IPS-15b (cell line): ENCODE results near the gene NXPE1.
"Not testable (repeated sequence)": the region's sequence is repeated elsewhere in the genome, so short reads cannot be mapped to it uniquely, and the experiment has no call there.

Experiments
- H3K27me3 ChIP-seq: one replicate; pipeline ENCODE4 v1.6.1; 2013; ENCODE audit warnings: low read length; ENCODE audit not compliant: control insufficient read depth, insufficient read depth
- H3K36me3 ChIP-seq: one replicate; pipeline ENCODE4 v1.6.1; 2013; ENCODE audit warnings: low read length; ENCODE audit not compliant: control insufficient read depth, insufficient read depth
- H3K4me1 ChIP-seq: one replicate; pipeline ENCODE4 v1.6.1; 2013; ENCODE audit warnings: mild to moderate bottlenecking, low read length; ENCODE audit not compliant: control insufficient read depth, insufficient read depth
- H3K4me3 ChIP-seq: one replicate; pipeline ENCODE4 v1.5.1; 2013; ENCODE audit warnings: low read depth, low read length
- H3K9ac ChIP-seq: one replicate; pipeline ENCODE4 v1.6.1; 2013; ENCODE audit warnings: low read depth, mild to moderate bottlenecking, low read length
- H3K9me3 ChIP-seq: one replicate; pipeline ENCODE4 v1.6.1; 2013; ENCODE audit warnings: mild to moderate bottlenecking, low read length; ENCODE audit not compliant: control insufficient read depth, insufficient read depth

NXPE1 gene

GRCh38 chr11:114559425-114560310, at the start of gene NXPE1:
NXPE1 (minus strand) TSS chr11:114559881; CDS start chr11:114551201, 8,680 bp downstream.
- no peaks in the 10 kb centered on the region for H3K36me3 ChIP-seq

DNA sequence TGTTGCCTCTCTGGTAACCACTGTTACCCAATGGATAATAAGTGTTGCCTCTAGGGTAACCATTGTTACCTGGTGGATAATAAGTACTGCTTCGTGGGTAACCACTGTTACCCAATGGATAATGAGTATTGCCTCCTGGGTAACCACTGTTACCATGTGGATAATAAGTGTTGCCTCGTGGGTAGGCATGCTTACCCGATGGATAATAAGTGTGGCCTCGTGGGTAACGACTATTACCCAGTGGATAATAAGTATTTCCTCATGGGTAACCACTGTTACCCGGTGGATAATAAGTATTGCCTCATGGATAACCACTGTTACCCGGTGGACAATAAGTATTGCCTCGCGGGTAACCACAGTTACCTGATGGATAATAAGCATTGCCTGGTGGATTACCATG, 49.7 kb upstream of the NXPE1 start:
- H3K36me3 ChIP-seq, result no peaks in the 10 kb centered on the region
- H3K27me3 ChIP-seq, result no peaks in the 10 kb centered on the region
- H3K9ac ChIP-seq, result no peak overlapping the region
- H3K9me3 ChIP-seq, result peaks cover 7% of the 10 kb centered on the region
- no peak overlapping the region for H3K4me3 ChIP-seq
- no peaks in the 10 kb centered on the region for H3K4me1 ChIP-seq

More at GRCh38 chr11:114559425-114560310, at the start of gene NXPE1:
- H3K4me1 ChIP-seq, result peaks cover 3% of the 10 kb centered on the region
- no peaks in the 10 kb centered on the region for H3K27me3 ChIP-seq
- no peaks in the 10 kb centered on the region for H3K9me3 ChIP-seq
- H3K9ac ChIP-seq, result no peak within 1 kb of the TSS
- no peak within 1 kb of the TSS for H3K4me3 ChIP-seq

DNA sequence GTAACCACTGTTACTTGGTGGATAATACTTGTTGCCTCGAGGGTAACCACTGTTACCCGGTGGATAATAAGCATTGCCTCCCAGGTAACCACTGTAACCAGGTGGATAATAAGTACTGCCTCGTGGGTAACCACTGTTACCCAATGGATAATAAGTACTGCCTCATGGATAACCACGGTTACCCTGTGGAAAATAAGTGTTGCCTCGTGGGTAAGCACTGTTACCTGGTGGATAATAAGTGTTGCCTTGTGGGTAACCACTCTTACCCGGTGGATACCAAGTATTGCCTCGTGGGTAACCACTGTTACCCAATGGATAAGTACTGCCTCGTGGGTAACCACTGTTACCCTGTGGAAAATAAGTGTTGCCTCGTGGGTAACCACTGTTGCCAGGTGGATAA, 48.9 kb upstream of the NXPE1 start:
- H3K4me1 ChIP-seq, H3K4me3 ChIP-seq, H3K9ac ChIP-seq, H3K36me3 ChIP-seq, H3K27me3 ChIP-seq, H3K9me3 ChIP-seq: not testable (repeated sequence)

GRCh38 chr11:114607753-114608459, 48.2 kb upstream of the NXPE1 start:
- no peak overlapping the region for H3K9ac ChIP-seq
- H3K9me3 ChIP-seq, result peaks cover 8% of the 10 kb centered on the region
- no peaks in the 10 kb centered on the region for H3K36me3 ChIP-seq
- no peaks in the 10 kb centered on the region for H3K4me1 ChIP-seq
- no peak overlapping the region for H3K4me3 ChIP-seq
- H3K27me3 ChIP-seq, result no peaks in the 10 kb centered on the region

DNA sequence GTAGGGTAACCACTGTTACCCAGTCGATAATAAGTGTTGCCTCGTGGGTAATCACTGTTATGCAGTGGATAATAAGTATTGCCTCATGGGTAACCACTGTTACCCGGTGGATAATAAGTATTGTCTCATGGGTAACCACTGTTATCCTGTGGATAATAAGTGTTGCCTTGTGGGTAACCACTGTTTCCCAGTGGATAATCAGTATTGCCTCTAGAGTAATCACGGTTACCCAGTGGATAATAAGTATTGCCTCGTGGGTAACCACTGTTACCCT, 47.1 kb upstream of the NXPE1 start:
- H3K9ac ChIP-seq, H3K27me3 ChIP-seq, H3K9me3 ChIP-seq, H3K36me3 ChIP-seq, H3K4me3 ChIP-seq, H3K4me1 ChIP-seq: not testable (repeated sequence)

GRCh38 chr11:114606003-114606801, 46.5 kb upstream of the NXPE1 start:
- Histone ChIP-seq H3K36me3 (no peaks in the 10 kb centered on the region), H3K9ac (no peak overlapping the region), H3K9me3 (peaks cover 5% of the 10 kb centered on the region), H3K4me1 (no peaks in the 10 kb centered on the region), H3K27me3 (no peaks in the 10 kb centered on the region), H3K4me3 (no peak overlapping the region)

GRCh38 chr11:114605370-114605769, 45.7 kb upstream of the NXPE1 start:
- Histone ChIP-seq H3K4me3 (no peak overlapping the region), H3K9me3 (peaks cover 4% of the 10 kb centered on the region), H3K4me1 (no peaks in the 10 kb centered on the region), H3K27me3 (no peaks in the 10 kb centered on the region), H3K9ac (no peak overlapping the region), H3K36me3 (no peaks in the 10 kb centered on the region)

- Histone ChIP-seq H3K4me3 (no peak overlapping the region), H3K9ac (no peak overlapping the region), H3K9me3 (peaks cover 2% of the 10 kb centered on the region), H3K27me3 (no peaks in the 10 kb centered on the region), H3K4me1 (no peaks in the 10 kb centered on the region), H3K36me3 (no peaks in the 10 kb centered on the region)
These were observed 45.2 kb upstream of the NXPE1 start for GRCh38 chr11:114604886-114605285.

DNA sequence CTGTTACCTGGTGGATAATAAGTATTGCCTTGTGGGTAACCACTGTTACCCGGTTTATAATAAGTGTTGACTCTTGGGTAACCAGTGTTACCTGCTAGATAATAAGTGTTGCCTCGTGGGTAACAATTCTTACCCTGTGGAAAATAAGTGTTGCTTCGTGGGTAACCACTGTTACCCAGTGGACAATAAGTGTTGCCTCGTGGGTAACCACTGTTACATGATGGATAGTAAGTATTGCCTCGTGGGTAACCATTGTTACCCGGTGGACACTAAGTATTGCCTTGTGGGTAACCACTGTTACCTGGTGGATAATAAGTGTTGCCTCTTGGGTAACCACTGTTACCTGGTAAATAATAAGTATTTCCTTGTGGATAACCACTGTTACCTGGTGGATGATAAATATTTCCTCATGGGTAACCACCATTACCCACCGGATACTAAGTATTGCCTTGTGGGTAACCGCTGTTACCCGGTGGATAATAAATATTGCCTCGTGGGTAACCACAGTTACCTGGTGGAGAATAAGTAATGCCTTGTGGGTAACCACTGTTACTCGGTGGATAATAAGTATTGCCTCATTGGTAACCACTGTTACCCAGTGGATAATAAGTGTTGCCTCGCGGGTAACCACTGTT, 44.6 kb upstream of the NXPE1 start:
- Histone ChIP-seq H3K27me3 (no peaks in the 10 kb centered on the region), H3K4me1 (no peaks in the 10 kb centered on the region), H3K4me3 (no peak overlapping the region), H3K36me3 (no peaks in the 10 kb centered on the region), H3K9me3 (peaks cover 2% of the 10 kb centered on the region), H3K9ac (no peak overlapping the region)

GRCh38 chr11:114603151-114603550, 43.5 kb upstream of the NXPE1 start:
- H3K27me3 ChIP-seq, H3K36me3 ChIP-seq, H3K4me1 ChIP-seq, H3K9ac ChIP-seq, H3K9me3 ChIP-seq, H3K4me3 ChIP-seq: not testable (repeated sequence)

DNA sequence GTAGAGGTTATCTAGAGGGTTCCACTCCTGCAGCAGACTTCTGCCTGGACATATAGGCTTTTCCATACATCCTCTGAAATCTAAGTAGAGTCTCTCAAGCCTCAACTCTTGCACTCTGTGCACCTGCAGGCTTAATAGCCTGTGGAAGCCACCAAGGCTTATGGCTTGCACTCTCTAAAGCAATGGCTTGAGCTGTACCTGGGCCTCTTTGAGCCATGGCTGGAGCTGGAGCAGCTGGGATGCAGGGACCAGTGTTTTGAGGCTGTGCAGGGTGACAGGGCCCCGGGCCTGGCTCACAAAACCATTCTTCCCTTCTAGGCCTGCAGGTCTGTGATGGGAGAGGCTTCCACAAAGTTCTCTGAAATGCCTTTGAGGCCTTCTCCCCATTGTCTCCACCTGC, 38.8 kb upstream of the NXPE1 start:
- Histone ChIP-seq H3K36me3 (no peaks in the 10 kb centered on the region), H3K27me3 (no peaks in the 10 kb centered on the region), H3K9ac (no peak overlapping the region), H3K4me3 (no peak overlapping the region), H3K9me3 (peaks cover 2% of the 10 kb centered on the region), H3K4me1 (no peaks in the 10 kb centered on the region)
